B cell (primary cell): ENCODE measurements around the gene IMMP2L. TPM values are rescaled to one million over a fixed set of nuclear protein-coding genes. Genes with fewer than 3 reads are reported as not detected.
A peak's percentile ranks its signal among the peaks of the same experiment; 100 is the strongest.
"Not testable (repeated sequence)": the region's sequence is repeated elsewhere in the genome, so short reads cannot be mapped to it uniquely, and the experiment has no call there.

ENCODE experiments used
- ATAC-seq: fragments of 200-7000 bp; cut with Tn5 transposase; one replicate; pipeline ENCODE4 v1.10.0; 2021; ENCODE audit warnings: low read depth, mild to moderate bottlenecking, moderate number of reproducible peaks, moderate library complexity
- CTCF ChIA-PET: fragments of 350-600 bp; sonication (Branson Sonifier 250); formaldehyde crosslinking; loops from one replicate; lab custom pipeline; 2021; ENCODE audit warnings: antibody characterized with exemption, inconsistent platforms; lab: Charles Lee
- POLR2A ChIA-PET: fragments of 350-600 bp; sonication (Branson Sonifier 250); formaldehyde crosslinking; loops from one replicate; lab custom pipeline; 2021; ENCODE audit warnings: antibody characterized with exemption; lab: Charles Lee
- DNase-seq: peaks from one replicate; pipeline ENCODE4 v3.0.0; 2013
- H2AFZ ChIP-seq: 2 replicates; pipeline ENCODE4 v1.6.1; 2012; ENCODE audit warnings: mild to moderate bottlenecking, low read depth, low read length; ENCODE audit not compliant: insufficient read depth, poor library complexity, severe bottlenecking
- H3K27ac ChIP-seq, 2 donors: 1 replicate in 1 of 2; 2 replicates in 1 of 2; pipeline ENCODE4 v1.5.1; 2012 to 2013; ENCODE audit warnings: low read length in 2 of 2, mild to moderate bottlenecking in 2 of 2, moderate library complexity in 1 of 2
- H3K27me3 ChIP-seq, 4 experiments: fragments of 200-600 bp in 1 of 4; sonication (generic) in 1 of 4; replicated peaks in 1 of 4; 1 replicate in 2 of 4; 2 replicates in 2 of 4; pipeline versions ENCODE4 v1.6.1 to v1.7.0; 2013 to 2016; ENCODE audit warnings: low read length in 3 of 4, mild to moderate bottlenecking in 2 of 4, mixed read lengths in 1 of 4, moderate library complexity in 1 of 4; ENCODE audit not compliant: insufficient read depth in 4 of 4, control insufficient read depth in 3 of 4; ENCODE audit errors: control extremely low read depth in 1 of 4
- H3K36me3 ChIP-seq, 2 experiments: replicated peaks in 1 of 2; 1 replicate in 1 of 2; 2 replicates in 1 of 2; pipeline versions ENCODE4 v1.6.1 to v1.7.1; 2013; ENCODE audit warnings: low read length in 1 of 2; ENCODE audit not compliant: insufficient read depth in 2 of 2, control insufficient read depth in 1 of 2; ENCODE audit errors: control extremely low read depth in 1 of 2, extremely low read depth in 1 of 2
- H3K4me1 ChIP-seq, 2 donors: fragments of 200-600 bp in 1 of 2; sonication (generic) in 1 of 2; 1 replicate in 1 of 2; 2 replicates in 1 of 2; pipeline versions ENCODE4 v1.5.1 to v1.6.1; 2013 to 2017; ENCODE audit warnings: low read length in 2 of 2; ENCODE audit not compliant: control insufficient read depth in 2 of 2, insufficient read depth in 2 of 2
- H3K4me2 ChIP-seq: replicated peaks from 2 replicates; pipeline ENCODE3; 2012; ENCODE audit warnings: mild to moderate bottlenecking, low read depth, low read length; ENCODE audit not compliant: poor library complexity, severe bottlenecking
- H3K4me3 ChIP-seq, 5 experiments: fragments of 200-600 bp in 1 of 5; sonication (generic) in 1 of 5; 1 replicate in 3 of 5; 2 replicates in 2 of 5; pipeline versions ENCODE4 v1.5.1 to v1.7.0; 2011 to 2016; ENCODE audit warnings: low read length in 4 of 5, mild to moderate bottlenecking in 4 of 5, low read depth in 2 of 5, control low read depth in 1 of 5, moderate library complexity in 1 of 5; ENCODE audit not compliant: insufficient read depth in 1 of 5; ENCODE audit errors: control extremely low read depth in 1 of 5, extremely low read depth in 1 of 5
- H3K79me2 ChIP-seq: fragments of 200-600 bp; sonication (generic); one replicate; pipeline ENCODE4 v1.6.0; 2016; ENCODE audit warnings: low read length; ENCODE audit not compliant: control insufficient read depth, insufficient read depth
- H3K9ac ChIP-seq: fragments of 200-600 bp; sonication (generic); 2 replicates; pipeline ENCODE4 v1.6.1; 2017; ENCODE audit warnings: mild to moderate bottlenecking, low read length, moderate library complexity
- H3K9me3 ChIP-seq, 3 donors: one replicate each; pipeline versions ENCODE4 v1.6.1 to v1.7.1; 2013; ENCODE audit warnings: low read length in 2 of 3; ENCODE audit not compliant: control insufficient read depth in 2 of 3, insufficient read depth in 1 of 3; ENCODE audit errors: control extremely low read depth in 1 of 3
- H4K20me1 ChIP-seq: 2 replicates; pipeline ENCODE4 v1.6.0; 2012; ENCODE audit warnings: mild to moderate bottlenecking, low read length; ENCODE audit not compliant: insufficient read depth, control insufficient read depth, poor library complexity, severe bottlenecking
- H3K27ac Mint-ChIP-seq: one replicate; pipeline ENCODE4 v1.8.0; 2021; ENCODE audit warnings: mixed read lengths
- H3K27me3 Mint-ChIP-seq: one replicate; pipeline ENCODE4 v1.8.0; 2021; ENCODE audit warnings: mixed read lengths
- H3K4me1 Mint-ChIP-seq: one replicate; pipeline ENCODE4 v1.8.0; 2021; ENCODE audit warnings: mixed read lengths
- H3K4me3 Mint-ChIP-seq: one replicate; pipeline ENCODE4 v1.8.0; 2021; ENCODE audit warnings: mixed read lengths
- H3K9me3 Mint-ChIP-seq: one replicate; pipeline ENCODE4 v1.8.0; 2022; ENCODE audit warnings: mixed read lengths; ENCODE audit not compliant: insufficient read depth
- CTCF ChIP-seq: fragments of 200-600 bp; IDR thresholded peaks from one replicate; pipeline ENCODE4 v1.8.0; 2022; ENCODE audit warnings: antibody characterized with exemption, mild to moderate bottlenecking
- EZH2 ChIP-seq: IDR thresholded peaks from 2 replicates; pipeline ENCODE4 v1.6.1; 2012; ENCODE audit warnings: borderline replicate concordance, low read depth, mild to moderate bottlenecking, moderate library complexity, low read length; ENCODE audit not compliant: insufficient read depth, poor library complexity, severe bottlenecking
- WGBS: methylation state at CpG from one replicate; pipeline ENCODE4 v1.1.5; 2013; ENCODE audit warnings: missing lambda C conversion rate; ENCODE audit not compliant: insufficient coverage; 5-methylcytosine and 5-hydroxymethylcytosine counted together
- intact Hi-C: fragments of 100-400 bp; cut with micrococcal nuclease; formaldehyde crosslinking; loops from one replicate; pipeline ENCODE4 v1.10.0; 2022
- polyA plus RNA-seq: library from polyadenylated mRNA; depleted of rRNA; stranded (reverse); fragments of >200 nt; gene quantifications from 2 replicates; pipeline ENCODE4 v1.2.3, GENCODE V29; 2012
- total RNA-seq, 2 donors: library from RNA; stranded (reverse); fragments of 120-200 nt in 1 of 2; gene quantifications; 1 replicate in 1 of 2; 2 replicates in 1 of 2; pipeline versions ENCODE4 v1.2.3 to v1.2.4, GENCODE V29; 2013 to 2022

The IMMP2L gene
- total and polyA plus RNA-seq, 2 donors (not counting 1 experiment from before 2014, with no cell fraction given) = 3.8 to 34.2 TPM

GRCh38 chr7:111324776-111325175 is 237.5 kb downstream of the IMMP2L start:
- Histone ChIP-seq H3K4me2 (no peak overlapping the region), H3K79me2 (no peaks in the 10 kb centered on the region), H3K4me3 (no peak overlapping the region), H3K9ac (no peak overlapping the region), H3K27ac (no peak overlapping the region), H2AFZ (no peak overlapping the region), H3K36me3 (no peaks in the 10 kb centered on the region), H3K9me3 (no peaks in the 10 kb centered on the region), H3K27me3 (no peaks in the 10 kb centered on the region), H4K20me1 (no peaks in the 10 kb centered on the region), H3K4me1 (peaks cover 0 to 11% of the 10 kb centered on the region in 2 donors)
- TF ChIP-seq CTCF (no peak), EZH2 (no peak)
- ChIA-PET POLR2A (no interaction called here), CTCF (no interaction called here)
- ATAC-seq (no peak), DNase-seq (no peak)
- Mint-ChIP-seq H3K27ac (no peak overlapping the region), H3K4me1 (peaks cover 34% of the 10 kb centered on the region), H3K27me3 (no peaks in the 10 kb centered on the region), H3K9me3 (no peaks in the 10 kb centered on the region), H3K4me3 (no peak overlapping the region)
- intact Hi-C loops = loop anchor here (10.0 kb wide), 2 partner anchors 160 to 410 kb away; no protein-coding TSS in a partner anchor

GRCh38 chr7:111324228-111324627 is 238.1 kb downstream of the IMMP2L start:
- ChIA-PET POLR2A (no interaction called here), CTCF (no interaction called here)
- Histone ChIP-seq H3K4me2 (peak overlapping the region; percentile 2), H3K9me3 (no peaks in the 10 kb centered on the region), H3K27me3 (no peaks in the 10 kb centered on the region), H2AFZ (no peak overlapping the region), H3K36me3 (no peaks in the 10 kb centered on the region), H3K9ac (no peak overlapping the region), H4K20me1 (no peaks in the 10 kb centered on the region), H3K27ac (no peak overlapping the region), H3K4me1 (peaks cover 0 to 11% of the 10 kb centered on the region in 2 donors), H3K79me2 (no peaks in the 10 kb centered on the region), H3K4me3 (no peak overlapping the region)
- intact Hi-C loops = loop anchor here (10.0 kb wide), 2 partner anchors 161 to 411 kb away; no protein-coding TSS in a partner anchor
- ATAC-seq (peak; percentile 17), DNase-seq (peak; percentile 28)
- no peaks in the 10 kb centered on the region for H3K9me3 Mint-ChIP-seq
- H3K27ac Mint-ChIP-seq = no peak overlapping the region
- no peak overlapping the region for H3K4me3 Mint-ChIP-seq
- H3K4me1 Mint-ChIP-seq = peaks cover 32% of the 10 kb centered on the region
- no peaks in the 10 kb centered on the region for H3K27me3 Mint-ChIP-seq
- TF ChIP-seq CTCF (no peak), EZH2 (no peak)

GRCh38 chr7:111323670-111324069 is 238.6 kb downstream of the IMMP2L start:
- H3K9ac ChIP-seq, H3K27me3 Mint-ChIP-seq, POLR2A ChIA-PET, H3K79me2 ChIP-seq, H3K9me3 ChIP-seq, H3K9me3 Mint-ChIP-seq, H3K4me3 Mint-ChIP-seq, H3K27ac Mint-ChIP-seq, CTCF ChIA-PET, H3K27me3 ChIP-seq, ATAC-seq, H3K4me2 ChIP-seq, H3K27ac ChIP-seq, H3K4me3 ChIP-seq, DNase-seq, H4K20me1 ChIP-seq, H2AFZ ChIP-seq, H3K36me3 ChIP-seq: not testable (repeated sequence)
- intact Hi-C loops = loop anchor here (10.0 kb wide), 2 partner anchors 161 to 411 kb away; no protein-coding TSS in a partner anchor
- WGBS = 100% methylated on average over 1 of the region's 3 CpGs
- peaks cover 29% of the 10 kb centered on the region for H3K4me1 Mint-ChIP-seq
- peaks cover 0 to 11% of the 10 kb centered on the region in 2 donors for H3K4me1 ChIP-seq
